HFFc6 (cell line): Measurements from ENCODE around the gene CAMK4. TPM values are rescaled to one million over a fixed set of nuclear protein-coding genes. Genes with fewer than 3 reads are reported as not detected.

ENCODE experiments used
- DNase-seq: peaks from one replicate; pipeline ENCODE4 v3.0.0-alpha.2; 2018
- H3K27ac Mint-ChIP-seq: 2 replicates; pipeline ENCODE4 v1.8.0; 2020; ENCODE audit warnings: mild to moderate bottlenecking, mixed read lengths
- H3K27me3 Mint-ChIP-seq: 2 replicates; pipeline ENCODE4 v1.8.0; 2021; ENCODE audit warnings: mild to moderate bottlenecking, moderate library complexity, mixed read lengths; ENCODE audit not compliant: insufficient read depth
- H3K36me3 Mint-ChIP-seq: 2 replicates; pipeline ENCODE4 v1.8.0; 2021; ENCODE audit warnings: low read depth, mixed read lengths
- H3K4me1 Mint-ChIP-seq: 2 replicates; pipeline ENCODE4 v1.8.0; 2020; ENCODE audit warnings: low read depth, mixed read lengths
- H3K4me3 Mint-ChIP-seq: 2 replicates; pipeline ENCODE4 v1.8.0; 2020; ENCODE audit warnings: mild to moderate bottlenecking, moderate library complexity, mixed read lengths
- H3K9me3 Mint-ChIP-seq: 2 replicates; pipeline ENCODE4 v1.8.0; 2020; ENCODE audit warnings: mild to moderate bottlenecking, mixed read lengths
- total RNA-seq, 6 experiments: library from RNA; stranded (reverse); fragmentation: NEBNext Ultra II Directional; extraction: Animal tissue kit (Norgen Biotek cat#: 25700); gene quantifications; 2 replicates in 1 of 6; 3 replicates in 5 of 6; pipeline ENCODE4 v1.2.3, GENCODE V29; 2021
- TF ChIP-seq, protein P1 (sequence below): fragments of 200-600 bp; sonication (generic); IDR thresholded peaks from 2 replicates; pipeline ENCODE4 v1.5.0; 2021; ENCODE audit warnings: antibody characterized with exemption, mild to moderate bottlenecking

CAMK4 gene
- total RNA-seq, 6 experiments from 2014 or later: 3.8 to 5.7 (median 4.4) TPM

- Mint-ChIP-seq H3K9me3 (no peaks in the 10 kb centered on the region), H3K4me3 (no peak overlapping the region), H3K27ac (no peak overlapping the region), H3K4me1 (no peaks in the 10 kb centered on the region), H3K27me3 (no peaks in the 10 kb centered on the region), H3K36me3 (no peaks in the 10 kb centered on the region)
- TF ChIP-seq, protein P1, sequence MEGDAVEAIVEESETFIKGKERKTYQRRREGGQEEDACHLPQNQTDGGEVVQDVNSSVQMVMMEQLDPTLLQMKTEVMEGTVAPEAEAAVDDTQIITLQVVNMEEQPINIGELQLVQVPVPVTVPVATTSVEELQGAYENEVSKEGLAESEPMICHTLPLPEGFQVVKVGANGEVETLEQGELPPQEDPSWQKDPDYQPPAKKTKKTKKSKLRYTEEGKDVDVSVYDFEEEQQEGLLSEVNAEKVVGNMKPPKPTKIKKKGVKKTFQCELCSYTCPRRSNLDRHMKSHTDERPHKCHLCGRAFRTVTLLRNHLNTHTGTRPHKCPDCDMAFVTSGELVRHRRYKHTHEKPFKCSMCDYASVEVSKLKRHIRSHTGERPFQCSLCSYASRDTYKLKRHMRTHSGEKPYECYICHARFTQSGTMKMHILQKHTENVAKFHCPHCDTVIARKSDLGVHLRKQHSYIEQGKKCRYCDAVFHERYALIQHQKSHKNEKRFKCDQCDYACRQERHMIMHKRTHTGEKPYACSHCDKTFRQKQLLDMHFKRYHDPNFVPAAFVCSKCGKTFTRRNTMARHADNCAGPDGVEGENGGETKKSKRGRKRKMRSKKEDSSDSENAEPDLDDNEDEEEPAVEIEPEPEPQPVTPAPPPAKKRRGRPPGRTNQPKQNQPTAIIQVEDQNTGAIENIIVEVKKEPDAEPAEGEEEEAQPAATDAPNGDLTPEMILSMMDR: no peak
- DNase-seq: no peak
Observed at GRCh38 chr5:111377306-111377705, 153.1 kb downstream of the CAMK4 start.

- TF ChIP-seq, protein P1: no peak
- H3K27me3 Mint-ChIP-seq: no peaks in the 10 kb centered on the region
- no peaks in the 10 kb centered on the region for H3K9me3 Mint-ChIP-seq
- no peaks in the 10 kb centered on the region for H3K36me3 Mint-ChIP-seq
- H3K27ac Mint-ChIP-seq: no peak overlapping the region
- H3K4me1 Mint-ChIP-seq: no peaks in the 10 kb centered on the region
- no peak overlapping the region for H3K4me3 Mint-ChIP-seq
- DNase-seq: no peak
Observed at GRCh38 chr5:111379391-111379816, 155.2 kb downstream of the CAMK4 start.

DNA sequence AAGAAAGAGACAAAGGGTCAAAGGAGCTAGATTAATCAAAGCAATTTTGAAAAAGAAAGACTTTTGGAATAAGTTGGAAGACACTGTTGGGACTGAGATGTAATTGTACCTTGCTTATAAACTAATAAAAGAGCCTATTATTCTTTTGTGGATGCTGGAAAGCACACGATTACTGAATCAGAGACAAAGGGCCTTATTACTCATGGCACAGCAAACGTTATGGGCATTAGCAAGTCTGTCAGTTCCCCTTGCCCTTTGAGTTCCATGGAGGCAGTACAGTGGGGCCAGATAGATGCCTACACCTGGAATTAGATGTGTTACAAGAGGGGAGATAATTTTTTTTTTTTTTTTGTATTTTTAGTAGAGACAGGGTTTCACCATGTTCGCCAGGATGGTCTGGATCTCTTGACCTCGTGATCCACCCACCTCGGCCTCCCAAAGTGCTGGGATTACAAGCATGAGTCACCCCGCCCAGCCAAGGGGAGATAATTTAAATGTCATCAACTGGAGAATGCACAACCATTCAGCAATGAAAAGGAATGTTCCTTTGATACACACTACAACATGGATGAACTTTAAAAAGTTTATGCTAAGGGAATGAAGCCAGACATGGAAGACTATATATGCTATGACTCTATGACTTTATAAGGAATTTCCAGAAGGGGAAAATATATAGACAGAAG lies 159.2 kb downstream of the CAMK4 start:
- TF ChIP-seq, protein P1: no peak
- no peaks in the 10 kb centered on the region for H3K9me3 Mint-ChIP-seq
- no peak overlapping the region for H3K27ac Mint-ChIP-seq
- no peak for DNase-seq
- H3K4me3 Mint-ChIP-seq: no peak overlapping the region
- no peaks in the 10 kb centered on the region for H3K27me3 Mint-ChIP-seq
- no peaks in the 10 kb centered on the region for H3K36me3 Mint-ChIP-seq
- H3K4me1 Mint-ChIP-seq: peaks cover 11% of the 10 kb centered on the region

DNA sequence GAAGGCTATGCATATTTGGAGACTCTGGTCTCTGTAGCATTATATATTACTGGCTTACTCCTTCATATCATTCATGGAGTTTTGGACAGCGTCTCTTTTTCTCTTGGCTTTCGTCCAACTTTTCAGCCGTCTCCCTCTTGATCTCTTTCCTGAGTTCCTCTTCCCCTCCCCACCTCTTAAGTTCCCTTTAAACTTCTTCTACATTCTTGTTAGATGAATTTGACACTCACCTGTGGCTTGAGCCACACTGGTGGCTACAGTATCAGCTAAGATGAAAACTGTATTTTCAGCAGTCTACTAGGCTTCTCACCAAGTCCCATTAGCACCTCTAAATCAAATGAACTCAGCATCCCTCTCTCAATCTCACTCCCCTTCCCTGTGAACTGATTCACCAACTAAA lies 160.0 kb downstream of the CAMK4 start:
- no peak for DNase-seq
- TF ChIP-seq, protein P1: no peak
- no peak overlapping the region for H3K27ac Mint-ChIP-seq
- peaks cover 19% of the 10 kb centered on the region for H3K4me1 Mint-ChIP-seq
- no peaks in the 10 kb centered on the region for H3K36me3 Mint-ChIP-seq
- H3K27me3 Mint-ChIP-seq: no peaks in the 10 kb centered on the region
- H3K4me3 Mint-ChIP-seq: no peak overlapping the region
- no peaks in the 10 kb centered on the region for H3K9me3 Mint-ChIP-seq

DNA sequence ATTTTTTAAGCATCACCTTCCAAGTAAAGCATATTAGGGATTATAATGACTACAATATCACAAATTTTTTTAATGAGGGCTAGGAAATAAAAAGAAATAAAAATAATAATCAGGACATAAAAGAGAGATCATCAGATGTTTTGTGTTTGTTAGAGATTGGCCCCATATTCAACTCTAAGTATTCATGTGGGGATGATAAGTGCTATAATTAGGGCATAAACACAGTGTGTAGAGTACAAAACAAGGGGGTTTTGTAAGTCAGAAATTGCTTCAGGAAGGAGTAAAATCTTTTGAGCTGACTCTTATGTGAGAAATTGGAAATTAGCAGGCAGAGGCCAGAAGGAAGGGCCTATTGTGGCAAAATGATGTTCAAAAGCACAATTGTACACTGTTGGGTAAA lies 160.9 kb downstream of the CAMK4 start:
- H3K27ac Mint-ChIP-seq: no peak overlapping the region
- TF ChIP-seq, protein P1: no peak
- no peaks in the 10 kb centered on the region for H3K9me3 Mint-ChIP-seq
- no peak overlapping the region for H3K4me3 Mint-ChIP-seq
- H3K4me1 Mint-ChIP-seq: peaks cover 27% of the 10 kb centered on the region
- H3K27me3 Mint-ChIP-seq: no peaks in the 10 kb centered on the region
- DNase-seq: no peak
- no peaks in the 10 kb centered on the region for H3K36me3 Mint-ChIP-seq
